IMR-90 (cell line): ENCODE results near the gene PRELID3B.

Experiments used
- BHLHE40 ChIP-seq: fragments of 150-350 bp; IDR thresholded peaks from 2 replicates; pipeline ENCODE4 v1.6.1; 2016; ENCODE audit warnings: mild to moderate bottlenecking, low read depth, low read length
- CEBPB ChIP-seq: IDR thresholded peaks from 2 replicates; pipeline ENCODE4 v1.6.1; 2012; ENCODE audit warnings: low read depth, low read length, improper control_type of control experiment
- MAFK ChIP-seq: IDR thresholded peaks from 2 replicates; pipeline ENCODE4 v1.6.1; 2012; ENCODE audit warnings: low read depth, low read length, improper control_type of control experiment
- POLR2A ChIP-seq: IDR thresholded peaks from 2 replicates; pipeline ENCODE4 v1.6.1; 2012; ENCODE audit warnings: mild to moderate bottlenecking, low read depth, low read length
- RAD21 ChIP-seq: IDR thresholded peaks from 2 replicates; pipeline ENCODE4 v1.6.1; 2012; ENCODE audit warnings: low read length, improper control_type of control experiment
- RCOR1 ChIP-seq: IDR thresholded peaks from 2 replicates; pipeline ENCODE4 v1.6.1; 2012; ENCODE audit warnings: mild to moderate bottlenecking, low read length, improper control_type of control experiment; ENCODE audit not compliant: insufficient replicate concordance
- RFX5 ChIP-seq: IDR thresholded peaks from 2 replicates; pipeline ENCODE4 v1.8.0; 2012; ENCODE audit warnings: low read depth, mild to moderate bottlenecking, low read length, moderate library complexity
- TF ChIP-seq, protein P1 (sequence below): conservative IDR thresholded peaks from 2 replicates; pipeline ENCODE4 v1.5.1; 2012; ENCODE audit warnings: mild to moderate bottlenecking, low read depth, low read length, improper control_type of control experiment
- TF ChIP-seq, protein P2 (sequence below): fragments of 150-350 bp; IDR thresholded peaks from 2 replicates; pipeline ENCODE4 v1.6.1; 2017; ENCODE audit warnings: mild to moderate bottlenecking, antibody characterized with exemption, low read length, low read depth

DNA sequence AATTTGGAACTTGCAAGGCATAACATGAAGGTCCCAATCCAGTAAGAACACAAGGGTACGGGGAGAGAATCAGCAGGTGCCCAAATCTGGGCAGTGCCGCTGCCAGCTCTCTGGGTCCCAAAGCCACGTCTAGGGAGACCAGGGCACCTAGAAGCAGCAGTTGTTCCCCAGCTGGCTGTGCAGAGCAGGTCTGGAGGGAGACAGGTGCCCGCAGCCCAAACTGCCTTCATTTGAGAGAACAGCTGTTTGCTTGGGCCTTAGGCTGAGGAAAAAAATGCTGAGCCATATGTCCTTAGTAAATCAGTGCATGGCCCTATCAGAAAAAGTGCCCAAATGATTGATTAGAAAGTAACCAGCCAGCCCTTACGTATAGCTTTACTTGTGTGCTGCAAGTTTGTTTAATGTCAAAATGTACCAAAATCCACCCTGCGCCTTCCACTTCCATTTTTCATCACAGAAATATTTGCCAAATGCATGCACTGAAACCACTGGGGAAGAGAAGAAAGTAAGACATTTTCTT, 9.1 kb upstream of the PRELID3B start:
- TF ChIP-seq, protein P1, sequence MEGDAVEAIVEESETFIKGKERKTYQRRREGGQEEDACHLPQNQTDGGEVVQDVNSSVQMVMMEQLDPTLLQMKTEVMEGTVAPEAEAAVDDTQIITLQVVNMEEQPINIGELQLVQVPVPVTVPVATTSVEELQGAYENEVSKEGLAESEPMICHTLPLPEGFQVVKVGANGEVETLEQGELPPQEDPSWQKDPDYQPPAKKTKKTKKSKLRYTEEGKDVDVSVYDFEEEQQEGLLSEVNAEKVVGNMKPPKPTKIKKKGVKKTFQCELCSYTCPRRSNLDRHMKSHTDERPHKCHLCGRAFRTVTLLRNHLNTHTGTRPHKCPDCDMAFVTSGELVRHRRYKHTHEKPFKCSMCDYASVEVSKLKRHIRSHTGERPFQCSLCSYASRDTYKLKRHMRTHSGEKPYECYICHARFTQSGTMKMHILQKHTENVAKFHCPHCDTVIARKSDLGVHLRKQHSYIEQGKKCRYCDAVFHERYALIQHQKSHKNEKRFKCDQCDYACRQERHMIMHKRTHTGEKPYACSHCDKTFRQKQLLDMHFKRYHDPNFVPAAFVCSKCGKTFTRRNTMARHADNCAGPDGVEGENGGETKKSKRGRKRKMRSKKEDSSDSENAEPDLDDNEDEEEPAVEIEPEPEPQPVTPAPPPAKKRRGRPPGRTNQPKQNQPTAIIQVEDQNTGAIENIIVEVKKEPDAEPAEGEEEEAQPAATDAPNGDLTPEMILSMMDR = no peak
- no peak for TF ChIP-seq POLR2A
- TF ChIP-seq RFX5 = no peak
- no peak for TF ChIP-seq MAFK
- TF ChIP-seq RCOR1 = no peak
- TF ChIP-seq CEBPB = no peak
- no peak for TF ChIP-seq RAD21
- TF ChIP-seq, protein P2, sequence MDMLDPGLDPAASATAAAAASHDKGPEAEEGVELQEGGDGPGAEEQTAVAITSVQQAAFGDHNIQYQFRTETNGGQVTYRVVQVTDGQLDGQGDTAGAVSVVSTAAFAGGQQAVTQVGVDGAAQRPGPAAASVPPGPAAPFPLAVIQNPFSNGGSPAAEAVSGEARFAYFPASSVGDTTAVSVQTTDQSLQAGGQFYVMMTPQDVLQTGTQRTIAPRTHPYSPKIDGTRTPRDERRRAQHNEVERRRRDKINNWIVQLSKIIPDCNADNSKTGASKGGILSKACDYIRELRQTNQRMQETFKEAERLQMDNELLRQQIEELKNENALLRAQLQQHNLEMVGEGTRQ = no peak
- no peak for TF ChIP-seq BHLHE40
